GM10248 (cell line): Measurements from ENCODE around the gene DTNBP1.

Experiments used
- CTCF ChIA-PET: fragments of 300-600 bp; sonication (Branson Sonifier 250); formaldehyde crosslinking; extraction: SDS; loops from one replicate; lab custom pipeline; 2021; ENCODE audit warnings: antibody characterized with exemption; lab: Yijun Ruan, JAX
- POLR2A ChIA-PET: fragments of 350-650 bp; sonication (Branson Sonifier 250); formaldehyde crosslinking; extraction: SDS; loops from one replicate; lab custom pipeline; 2020; ENCODE audit warnings: antibody characterized with exemption; lab: Yijun Ruan, JAX
- DNase-seq: peaks from one replicate; pipeline ENCODE4 v3.0.0; 2012; ENCODE audit errors: extremely low spot score
- TF ChIP-seq, protein P1 (sequence below): IDR thresholded peaks from 2 replicates; pipeline ENCODE4 v1.5.1; 2012; ENCODE audit warnings: mild to moderate bottlenecking, low read depth; ENCODE audit errors: extremely low read depth, missing control alignments, control extremely low read depth

DTNBP1 gene

GRCh38 chr6:15574023-15574422 is 88.8 kb downstream of the DTNBP1 start:
- CTCF ChIA-PET, result interaction anchor here (1.5 kb wide), 1 partner anchor 49 kb away, joined by 5 read pairs; no protein-coding TSS in a partner anchor

GRCh38 chr6:15573384-15573783 is 89.4 kb downstream of the DTNBP1 start:
- POLR2A ChIA-PET, result no interaction called here
- DNase-seq, result no peak
- TF ChIP-seq, protein P1, sequence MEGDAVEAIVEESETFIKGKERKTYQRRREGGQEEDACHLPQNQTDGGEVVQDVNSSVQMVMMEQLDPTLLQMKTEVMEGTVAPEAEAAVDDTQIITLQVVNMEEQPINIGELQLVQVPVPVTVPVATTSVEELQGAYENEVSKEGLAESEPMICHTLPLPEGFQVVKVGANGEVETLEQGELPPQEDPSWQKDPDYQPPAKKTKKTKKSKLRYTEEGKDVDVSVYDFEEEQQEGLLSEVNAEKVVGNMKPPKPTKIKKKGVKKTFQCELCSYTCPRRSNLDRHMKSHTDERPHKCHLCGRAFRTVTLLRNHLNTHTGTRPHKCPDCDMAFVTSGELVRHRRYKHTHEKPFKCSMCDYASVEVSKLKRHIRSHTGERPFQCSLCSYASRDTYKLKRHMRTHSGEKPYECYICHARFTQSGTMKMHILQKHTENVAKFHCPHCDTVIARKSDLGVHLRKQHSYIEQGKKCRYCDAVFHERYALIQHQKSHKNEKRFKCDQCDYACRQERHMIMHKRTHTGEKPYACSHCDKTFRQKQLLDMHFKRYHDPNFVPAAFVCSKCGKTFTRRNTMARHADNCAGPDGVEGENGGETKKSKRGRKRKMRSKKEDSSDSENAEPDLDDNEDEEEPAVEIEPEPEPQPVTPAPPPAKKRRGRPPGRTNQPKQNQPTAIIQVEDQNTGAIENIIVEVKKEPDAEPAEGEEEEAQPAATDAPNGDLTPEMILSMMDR, result no peak
- CTCF ChIA-PET, result interaction anchor here (1.5 kb wide), 1 partner anchor 50 kb away, joined by 5 read pairs; no protein-coding TSS in a partner anchor

More at GRCh38 chr6:15574023-15574422, 88.8 kb downstream of the DTNBP1 start:
- POLR2A ChIA-PET, result no interaction called here
- TF ChIP-seq, protein P1, result no peak
- DNase-seq, result no peak

- TF ChIP-seq, protein P1, result no peak
- ChIA-PET POLR2A (no interaction called here), CTCF (interaction anchor here (0.8 to 2.1 kb wide), 5 partner anchors 9 to 58 kb away, joined by 3 to 6 read pairs (median 3); no protein-coding TSS in a partner anchor)
- DNase-seq, result no peak
Measured at GRCh38 chr6:15572296-15573016, 90.4 kb downstream of the DTNBP1 start.

DNA sequence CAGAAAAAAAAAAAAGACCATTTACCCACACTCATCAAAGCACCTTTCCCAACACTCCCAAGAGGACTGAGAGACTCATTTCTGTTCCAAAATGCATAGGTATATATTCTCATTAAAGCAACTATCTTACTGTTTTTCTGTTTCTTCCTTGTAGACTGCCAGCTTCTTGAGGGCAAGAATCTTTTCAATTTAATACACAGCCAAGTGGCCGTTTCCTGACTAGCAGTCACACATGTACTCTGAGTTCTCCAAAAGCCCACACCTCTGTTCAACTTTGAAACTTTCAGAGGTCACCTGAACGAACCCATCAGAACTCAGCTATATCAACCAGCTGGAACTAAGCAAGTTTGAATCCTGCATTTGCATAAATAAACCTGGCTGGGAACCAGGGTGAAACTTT is 92.7 kb downstream of the DTNBP1 start:
- no peak for DNase-seq
- TF ChIP-seq, protein P1, result no peak
- ChIA-PET CTCF (interaction anchor here (1.0 to 1.4 kb wide), 3 partner anchors 11 to 19 kb away, joined by 3 to 7 read pairs (median 4); no protein-coding TSS in a partner anchor), POLR2A (no interaction called here)

GRCh38 chr6:15569035-15569995 is 93.5 kb downstream of the DTNBP1 start:
- ChIA-PET CTCF (interaction anchor here (1.3 to 1.4 kb wide), 3 partner anchors 14 to 34 kb away, joined by 3 to 7 read pairs (median 3); no protein-coding TSS in a partner anchor), POLR2A (no interaction called here)
- TF ChIP-seq, protein P1, result no peak
- no peak for DNase-seq

GRCh38 chr6:15562977-15563376 is 99.9 kb downstream of the DTNBP1 start:
- TF ChIP-seq, protein P1, result no peak
- no peak for DNase-seq
- POLR2A ChIA-PET, result no interaction called here
- CTCF ChIA-PET, result interaction anchor here (0.9 to 1.5 kb wide), 5 partner anchors 9 to 27 kb away, joined by 3 to 6 read pairs (median 4); no protein-coding TSS in a partner anchor
